Skeletal muscle tissue (tissue), 4 donors: Measurements from ENCODE around the gene SRPRA. TPM values are rescaled to one million over a fixed set of nuclear protein-coding genes. Genes with fewer than 3 reads are reported as not detected.

Experiments
- H3K27ac ChIP-seq: one replicate; pipeline ENCODE4 v1.7.0; 2013; ENCODE audit warnings: mild to moderate bottlenecking, low read depth, low read length, inconsistent platforms
- H3K27me3 ChIP-seq, 3 donors: one replicate each; pipeline ENCODE4 v1.7.0; 2013; ENCODE audit warnings: low read length in 3 of 3; ENCODE audit not compliant: control insufficient read depth in 3 of 3, insufficient read depth in 3 of 3
- H3K36me3 ChIP-seq, 3 donors: one replicate each; pipeline ENCODE4 v1.7.0; 2013; ENCODE audit warnings: low read length in 3 of 3; ENCODE audit not compliant: control insufficient read depth in 3 of 3, insufficient read depth in 3 of 3
- H3K4me1 ChIP-seq, 3 donors: one replicate each; pipeline ENCODE4 v1.7.0; 2013; ENCODE audit warnings: low read length in 3 of 3, mild to moderate bottlenecking in 3 of 3; ENCODE audit not compliant: control insufficient read depth in 3 of 3, insufficient read depth in 3 of 3
- H3K4me3 ChIP-seq, 3 donors: one replicate each; pipeline ENCODE4 v1.7.0; 2013; ENCODE audit warnings: low read length in 3 of 3
- H3K9ac ChIP-seq, 3 donors: one replicate each; pipeline ENCODE4 v1.7.0; 2013; ENCODE audit warnings: low read length in 3 of 3, mild to moderate bottlenecking in 3 of 3, moderate library complexity in 2 of 3, low read depth in 1 of 3
- H3K9me3 ChIP-seq, 3 donors: one replicate each; pipeline ENCODE4 v1.7.0; 2013; ENCODE audit warnings: low read length in 3 of 3; ENCODE audit not compliant: control insufficient read depth in 3 of 3
- total RNA-seq: library from RNA; depleted of rRNA; stranded (reverse); fragments of >200 nt; gene quantifications from one replicate; pipeline ENCODE4 v1.2.3, GENCODE V29; 2014
- donor health status: Osteomylitis.

Gene SRPRA
- total RNA-seq, 1 donor from 2014 or later = 20.9 TPM

GRCh38 chr11:126253265-126253664 lies 15.4 kb downstream of the SRPRA start:
- H3K36me3 ChIP-seq = peaks cover 7 to 36% (median 33%) of the 10 kb centered on the region in 3 donors

DNA sequence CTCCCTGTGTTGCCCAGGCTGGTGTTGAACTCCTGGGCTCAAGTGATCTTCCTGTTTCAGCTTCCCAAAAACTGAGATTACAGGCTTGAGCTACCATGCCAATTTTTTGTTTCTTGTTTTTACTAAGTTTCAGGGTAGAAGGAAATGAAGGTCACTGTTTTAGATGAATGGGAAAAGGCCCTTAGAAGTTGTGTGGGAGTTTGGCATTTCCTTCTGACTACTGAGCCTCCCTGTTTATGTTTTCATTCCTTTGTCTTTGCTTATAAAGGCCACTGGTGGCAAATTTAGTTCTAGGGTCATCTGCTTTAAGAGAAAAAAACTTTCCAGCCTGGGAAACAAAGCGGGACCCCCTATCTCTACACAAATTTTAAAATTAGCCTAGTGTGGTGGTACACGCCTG lies 22.1 kb downstream of the SRPRA start:
- H3K9ac ChIP-seq = no peak overlapping the region
- no peaks in the 10 kb centered on the region for H3K27me3 ChIP-seq
- no peaks in the 10 kb centered on the region for H3K9me3 ChIP-seq
- no peaks in the 10 kb centered on the region for H3K4me1 ChIP-seq
- peaks cover 12 to 35% (median 29%) of the 10 kb centered on the region in 3 donors for H3K36me3 ChIP-seq
- no peak overlapping the region for H3K4me3 ChIP-seq
- no peak overlapping the region for H3K27ac ChIP-seq

More at GRCh38 chr11:126253265-126253664, 15.4 kb downstream of the SRPRA start:
- Histone ChIP-seq H3K9ac (no peak overlapping the region), H3K4me3 (no peak overlapping the region), H3K4me1 (peaks cover 3 to 11% (median 4%) of the 10 kb centered on the region in 3 donors), H3K27me3 (no peaks in the 10 kb centered on the region), H3K27ac (no peak overlapping the region), H3K9me3 (no peaks in the 10 kb centered on the region)

GRCh38 chr11:126233391-126233790 lies 35.3 kb downstream of the SRPRA start:
- no peaks in the 10 kb centered on the region for H3K27me3 ChIP-seq
- H3K9me3 ChIP-seq = no peaks in the 10 kb centered on the region
- peaks cover 3 to 7% (median 6%) of the 10 kb centered on the region in 3 donors for H3K36me3 ChIP-seq
- H3K27ac ChIP-seq = no peak overlapping the region
- H3K4me3 ChIP-seq = no peak overlapping the region
- peaks cover 2 to 8% (median 6%) of the 10 kb centered on the region in 3 donors for H3K4me1 ChIP-seq
- no peak overlapping the region for H3K9ac ChIP-seq

DNA sequence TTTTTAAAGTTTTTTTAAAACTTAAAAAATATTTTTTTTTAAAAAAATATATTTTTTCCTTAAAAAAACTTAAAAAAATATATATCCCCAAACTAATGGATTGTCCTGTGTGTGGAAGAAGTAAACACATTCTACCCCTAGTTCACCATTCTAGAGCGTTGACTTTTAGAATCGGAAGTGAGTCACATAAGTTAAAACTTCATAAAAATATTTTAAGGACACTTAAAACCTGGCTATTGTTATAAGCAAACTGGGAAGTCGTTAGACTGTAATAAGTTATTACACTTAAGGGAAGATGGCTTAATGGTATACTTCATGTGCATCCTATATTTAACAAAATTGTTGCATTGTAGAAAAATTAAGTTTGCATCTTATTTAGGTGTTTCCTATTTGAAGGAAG lies 36.0 kb downstream of the SRPRA start:
- H3K27ac ChIP-seq = no peak overlapping the region
- H3K4me1 ChIP-seq = peaks cover 2 to 8% (median 6%) of the 10 kb centered on the region in 3 donors
- no peak overlapping the region for H3K9ac ChIP-seq
- H3K27me3 ChIP-seq = no peaks in the 10 kb centered on the region
- H3K9me3 ChIP-seq = no peaks in the 10 kb centered on the region
- H3K4me3 ChIP-seq = no peak overlapping the region
- H3K36me3 ChIP-seq = peaks cover 3 to 6% (median 6%) of the 10 kb centered on the region in 3 donors

- H3K4me1 ChIP-seq = peaks cover 2 to 8% (median 6%) of the 10 kb centered on the region in 3 donors
- H3K4me3 ChIP-seq = no peak overlapping the region
- no peaks in the 10 kb centered on the region for H3K9me3 ChIP-seq
- H3K27ac ChIP-seq = no peak overlapping the region
- H3K27me3 ChIP-seq = no peaks in the 10 kb centered on the region
- peaks cover 3 to 6% (median 6%) of the 10 kb centered on the region in 3 donors for H3K36me3 ChIP-seq
- no peak overlapping the region for H3K9ac ChIP-seq
Observed at GRCh38 chr11:126231725-126232459, 36.8 kb downstream of the SRPRA start.

- H3K4me1 ChIP-seq = peaks cover 2 to 8% (median 6%) of the 10 kb centered on the region in 3 donors
- H3K27me3 ChIP-seq = no peaks in the 10 kb centered on the region
- no peak overlapping the region for H3K4me3 ChIP-seq
- H3K27ac ChIP-seq = no peak overlapping the region
- H3K36me3 ChIP-seq = no peaks in the 10 kb centered on the region
- H3K9ac ChIP-seq = no peak overlapping the region
- H3K9me3 ChIP-seq = no peaks in the 10 kb centered on the region
Observed at GRCh38 chr11:126229858-126230540, 38.7 kb downstream of the SRPRA start.

- no peak overlapping the region for H3K4me3 ChIP-seq
- H3K4me1 ChIP-seq = peaks cover 0 to 4% (median 0%) of the 10 kb centered on the region in 3 donors
- no peaks in the 10 kb centered on the region for H3K27me3 ChIP-seq
- no peaks in the 10 kb centered on the region for H3K36me3 ChIP-seq
- H3K27ac ChIP-seq = no peak overlapping the region
- H3K9me3 ChIP-seq = no peaks in the 10 kb centered on the region
- no peak overlapping the region for H3K9ac ChIP-seq
Observed at GRCh38 chr11:126226334-126227084, 42.2 kb downstream of the SRPRA start.

GRCh38 chr11:126225295-126225665 lies 43.4 kb downstream of the SRPRA start:
- no peaks in the 10 kb centered on the region for H3K9me3 ChIP-seq

DNA sequence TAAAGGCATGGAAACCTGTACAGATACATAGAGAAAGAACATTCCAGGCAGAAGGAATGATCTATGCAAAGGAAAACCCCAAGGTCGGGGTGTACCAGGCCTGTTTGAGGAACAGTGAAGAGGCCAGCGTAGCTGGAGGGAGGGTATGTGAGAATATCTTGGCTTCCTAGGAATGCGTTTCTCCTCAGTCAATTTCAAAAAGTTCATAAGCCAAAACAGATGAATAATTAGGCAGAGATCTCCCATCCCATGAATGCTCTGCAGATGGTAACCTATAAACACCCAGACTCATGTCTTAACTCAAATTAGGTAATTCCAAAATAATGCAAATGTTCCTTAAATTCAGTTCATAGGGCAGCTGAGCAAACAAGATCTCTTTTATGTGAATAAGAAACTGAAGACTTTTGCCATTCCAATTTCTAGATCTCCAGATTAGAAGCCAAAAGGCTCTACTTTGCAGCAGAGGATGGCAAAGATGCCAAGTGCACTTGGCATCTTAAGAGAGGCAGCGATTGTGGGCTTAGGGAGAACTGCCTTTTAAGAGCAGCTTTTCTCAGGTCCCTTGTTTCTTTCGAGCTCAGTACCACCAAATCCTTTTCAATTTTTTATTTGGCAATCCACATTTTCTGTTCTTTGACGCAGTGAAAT lies 43.9 kb downstream of the SRPRA start:
- H3K27ac ChIP-seq = no peak overlapping the region
- no peaks in the 10 kb centered on the region for H3K4me1 ChIP-seq
- no peaks in the 10 kb centered on the region for H3K9me3 ChIP-seq
- no peak overlapping the region for H3K9ac ChIP-seq
- no peaks in the 10 kb centered on the region for H3K27me3 ChIP-seq
- no peaks in the 10 kb centered on the region for H3K36me3 ChIP-seq
- H3K4me3 ChIP-seq = no peak overlapping the region

More at GRCh38 chr11:126225295-126225665, 43.4 kb downstream of the SRPRA start:
- no peak overlapping the region for H3K27ac ChIP-seq
- H3K36me3 ChIP-seq = no peaks in the 10 kb centered on the region
- no peaks in the 10 kb centered on the region for H3K27me3 ChIP-seq
- no peak overlapping the region for H3K9ac ChIP-seq
- H3K4me1 ChIP-seq = no peaks in the 10 kb centered on the region
- no peak overlapping the region for H3K4me3 ChIP-seq
